A204.1 (cell line): ENCODE measurements around the gene HAP1.
"Not testable (repeated sequence)": the region's sequence is repeated elsewhere in the genome, so short reads cannot be mapped to it uniquely, and the experiment has no call there.

Source experiments
- FAIRE-seq: peaks from 2 replicates; lab custom pipeline; 2012; peaks lifted over from hg19 to GRCh38; lab: Jason Lieb, UNC

Gene HAP1

GRCh38 chr17:41723801-41724475 is 10.5 kb downstream of the HAP1 start:
- FAIRE-seq, result no peak

GRCh38 chr17:41722231-41722630 is 12.2 kb downstream of the HAP1 start:
- no peak for FAIRE-seq

GRCh38 chr17:41718287-41718645 is 16.2 kb downstream of the HAP1 start:
- no peak for FAIRE-seq

- FAIRE-seq, result no peak
Observed at GRCh38 chr17:41717408-41718286, 16.8 kb downstream of the HAP1 start.

- FAIRE-seq, result no peak
Observed at GRCh38 chr17:41711669-41712400, 22.6 kb downstream of the HAP1 start, which contains the start of gene GAST. Gene GAST (plus strand): TSS chr17:41712331. CDS start chr17:41715437, 3,106 bp downstream.

- no peak for FAIRE-seq
Observed at GRCh38 chr17:41710472-41711090, 23.9 kb downstream of the HAP1 start.

GRCh38 chr17:41707803-41708669 is 26.4 kb downstream of the HAP1 start:
- FAIRE-seq, result no peak

GRCh38 chr17:41705271-41705991 is 29.0 kb downstream of the HAP1 start:
- no peak for FAIRE-seq

GRCh38 chr17:41702712-41703111 is 31.7 kb downstream of the HAP1 start:
- FAIRE-seq, result no peak

- not testable (repeated sequence) for FAIRE-seq
Observed at GRCh38 chr17:41700843-41701242, 33.6 kb downstream of the HAP1 start.

- no peak for FAIRE-seq
Observed at GRCh38 chr17:41697122-41697962, 37.1 kb downstream of the HAP1 start.

GRCh38 chr17:41695954-41696757 is 38.3 kb downstream of the HAP1 start:
- peak; percentile 78 for FAIRE-seq

GRCh38 chr17:41695134-41695661 is 39.2 kb downstream of the HAP1 start:
- FAIRE-seq, result no peak

- FAIRE-seq, result no peak
Observed at GRCh38 chr17:41692722-41693521, 41.5 kb downstream of the HAP1 start.

GRCh38 chr17:41691031-41691777 is 43.2 kb downstream of the HAP1 start:
- FAIRE-seq, result no peak

- FAIRE-seq, result no peak
Observed at GRCh38 chr17:41690497-41690896, 43.9 kb downstream of the HAP1 start.
